Body of pancreas (tissue), 4 donors: ENCODE measurements around the gene CCDC102B. TPM values are rescaled to one million over a fixed set of nuclear protein-coding genes. Genes with fewer than 3 reads are reported as not detected.

Experiments used
- ATAC-seq: fragments of 150-250 bp; one replicate; pipeline ENCODE4 v1.9.1; 2016
- DNase-seq, 4 donors: peaks; one replicate each; pipeline ENCODE4 v3.0.0-alpha.2; 2019
- H3K27ac ChIP-seq, 4 donors: fragments of 200-600 bp; sonication (generic); 1 replicate in 3 of 4; 2 replicates in 1 of 4; pipeline versions ENCODE4 v1.5.1 to v1.6.1; 2016 to 2019; ENCODE audit warnings: mild to moderate bottlenecking in 1 of 4, mixed read lengths in 1 of 4, moderate library complexity in 1 of 4
- H3K27me3 ChIP-seq, 2 donors: fragments of 200-600 bp; sonication (generic); one replicate each; pipeline ENCODE4 v1.6.0; 2016; ENCODE audit warnings: mild to moderate bottlenecking in 1 of 2
- H3K36me3 ChIP-seq, 2 donors: fragments of 200-600 bp; sonication (generic); replicated peaks in 1 of 2; 2 replicates each; pipeline ENCODE4 v1.5.1; 2016; ENCODE audit warnings: low read depth in 2 of 2; ENCODE audit not compliant: insufficient read depth in 1 of 2
- H3K4me1 ChIP-seq: fragments of 200-600 bp; sonication (generic); one replicate; pipeline ENCODE4 v1.6.0; 2016
- H3K4me3 ChIP-seq, 2 donors: fragments of 200-600 bp; sonication (generic); 1 replicate in 1 of 2; 2 replicates in 1 of 2; pipeline ENCODE4 v1.5.1; 2016 to 2019
- H3K9me3 ChIP-seq, 3 donors: fragments of 200-600 bp; sonication (generic); 1 replicate in 2 of 3; 2 replicates in 1 of 3; pipeline ENCODE4 v1.5.1; 2016
- CTCF ChIP-seq, 7 experiments: fragments of 450-650 bp in 4 of 7; fragments of 200-600 bp in 3 of 7; sonication (generic) in 3 of 7; IDR thresholded peaks; one replicate each; pipeline ENCODE4 v1.5.1; 2016 to 2019; ENCODE audit warnings: antibody characterized with exemption in 7 of 7
- POLR2A ChIP-seq, 3 donors: fragments of 450-650 bp; IDR thresholded peaks; one replicate each; pipeline ENCODE4 v1.6.1; 2016; ENCODE audit warnings: antibody characterized with exemption in 3 of 3, mild to moderate bottlenecking in 2 of 3
- WGBS, 2 donors: methylation state at CpG; one replicate each; pipeline ENCODE4 v1.1.5; 2017; 5-methylcytosine and 5-hydroxymethylcytosine counted together
- intact Hi-C: fragments of 100-400 bp; cut with DNase I; formaldehyde crosslinking; loops from one replicate; pipeline ENCODE4 v1.15.1; 2023
- total RNA-seq, 2 donors: library from RNA; depleted of rRNA; stranded (reverse); fragments of >200 nt; gene quantifications; one replicate each; pipeline ENCODE4 v1.1.0, GENCODE V29; 2016

CCDC102B gene
- 1 to 10 TPM; 4.9 to 6.3 TPM for total RNA-seq

GRCh38 chr18:68797871-68798270 is at the start of gene CCDC102B:
Gene CCDC102B, plus strand, starts transcription at chr18:68798080. Its CDS starts 38,684 bp downstream, at chr18:68836764.
- no peak for DNase-seq
- no peaks in the 10 kb centered on the region for H3K27me3 ChIP-seq
- TF ChIP-seq POLR2A (IDR thresholded peaks at IDR 0.05) (no peak), CTCF (IDR thresholded peaks at IDR 0.05) (no peak)
- H3K4me3 ChIP-seq, result no peak within 1 kb of the TSS
- intact Hi-C loops, result no loop called here
- no peaks in the 10 kb centered on the region for H3K4me1 ChIP-seq
- H3K27ac ChIP-seq, result no peak within 1 kb of the TSS
- H3K36me3 ChIP-seq, result no peaks in the 10 kb centered on the region
- ATAC-seq, result no peak
- WGBS, 2 donors, result 32 to 36% methylated on average over 1 of the region's 1 CpG
- no peaks in the 10 kb centered on the region for H3K9me3 ChIP-seq

- no peak for DNase-seq
- Histone ChIP-seq H3K36me3 (no peaks in the 10 kb centered on the region), H3K4me3 (no peak overlapping the region), H3K27me3 (no peaks in the 10 kb centered on the region), H3K9me3 (no peaks in the 10 kb centered on the region), H3K4me1 (no peaks in the 10 kb centered on the region), H3K27ac (no peak overlapping the region)
- ATAC-seq, result no peak
- TF ChIP-seq CTCF (IDR thresholded peaks at IDR 0.05), result no peak
- TF ChIP-seq POLR2A (IDR thresholded peaks at IDR 0.05), result no peak
- intact Hi-C loops, result no loop called here
- 78 to 87% methylated on average over 1 of the region's 1 CpG for WGBS, 2 donors
Observed at GRCh38 chr18:68757126-68757525, 40.8 kb upstream of the CCDC102B start.

GRCh38 chr18:68759308-68759707 is 38.6 kb upstream of the CCDC102B start:
- no peak for ATAC-seq
- no peaks in the 10 kb centered on the region for H3K36me3 ChIP-seq
- no peak for DNase-seq
- WGBS, 2 donors, result 70 to 74% methylated on average over 2 of the region's 2 CpGs
- H3K4me3 ChIP-seq, result no peak overlapping the region
- intact Hi-C loops, result no loop called here
- no peaks in the 10 kb centered on the region for H3K4me1 ChIP-seq
- H3K9me3 ChIP-seq, result no peaks in the 10 kb centered on the region
- no peaks in the 10 kb centered on the region for H3K27me3 ChIP-seq
- TF ChIP-seq POLR2A (IDR thresholded peaks at IDR 0.05) (no peak), CTCF (IDR thresholded peaks at IDR 0.05) (no peak)
- no peak overlapping the region for H3K27ac ChIP-seq

- no peaks in the 10 kb centered on the region for H3K27me3 ChIP-seq
- intact Hi-C loops, result no loop called here
- no peaks in the 10 kb centered on the region for H3K4me1 ChIP-seq
- H3K27ac ChIP-seq, result no peak overlapping the region
- H3K9me3 ChIP-seq, result no peaks in the 10 kb centered on the region
- WGBS, 2 donors, result 67 to 84% methylated on average over 2 of the region's 2 CpGs
- H3K36me3 ChIP-seq, result no peaks in the 10 kb centered on the region
- TF ChIP-seq POLR2A (IDR thresholded peaks at IDR 0.05) (no peak), CTCF (IDR thresholded peaks at IDR 0.05) (no peak)
- no peak for DNase-seq
- no peak for ATAC-seq
- no peak overlapping the region for H3K4me3 ChIP-seq
Observed at GRCh38 chr18:68763083-68763482, 34.8 kb upstream of the CCDC102B start.

- ATAC-seq (no peak), DNase-seq (no peak)
- no peaks in the 10 kb centered on the region for H3K4me1 ChIP-seq
- H3K27ac ChIP-seq, result no peak overlapping the region
- no peak for TF ChIP-seq CTCF (IDR thresholded peaks at IDR 0.05)
- no peak for TF ChIP-seq POLR2A (IDR thresholded peaks at IDR 0.05)
- no peaks in the 10 kb centered on the region for H3K36me3 ChIP-seq
- intact Hi-C loops, result no loop called here
- 67 to 79% methylated on average over 2 of the region's 2 CpGs for WGBS, 2 donors
- no peaks in the 10 kb centered on the region for H3K9me3 ChIP-seq
- no peak overlapping the region for H3K4me3 ChIP-seq
- no peaks in the 10 kb centered on the region for H3K27me3 ChIP-seq
Observed at GRCh38 chr18:68764016-68764415, 33.9 kb upstream of the CCDC102B start.
